ENCODE data around the gene NR3C1. TPM values are rescaled to one million over a fixed set of nuclear protein-coding genes. Genes with fewer than 3 reads are reported as not detected.
A peak's percentile ranks its signal among the peaks of the same experiment; 100 is the strongest.

Gene NR3C1
- total RNA-seq, 3 donors from 2014 or later (not counting 1 experiment from before 2014, with no cell fraction given) = 147 to 168 (median 165) TPM

DNA sequence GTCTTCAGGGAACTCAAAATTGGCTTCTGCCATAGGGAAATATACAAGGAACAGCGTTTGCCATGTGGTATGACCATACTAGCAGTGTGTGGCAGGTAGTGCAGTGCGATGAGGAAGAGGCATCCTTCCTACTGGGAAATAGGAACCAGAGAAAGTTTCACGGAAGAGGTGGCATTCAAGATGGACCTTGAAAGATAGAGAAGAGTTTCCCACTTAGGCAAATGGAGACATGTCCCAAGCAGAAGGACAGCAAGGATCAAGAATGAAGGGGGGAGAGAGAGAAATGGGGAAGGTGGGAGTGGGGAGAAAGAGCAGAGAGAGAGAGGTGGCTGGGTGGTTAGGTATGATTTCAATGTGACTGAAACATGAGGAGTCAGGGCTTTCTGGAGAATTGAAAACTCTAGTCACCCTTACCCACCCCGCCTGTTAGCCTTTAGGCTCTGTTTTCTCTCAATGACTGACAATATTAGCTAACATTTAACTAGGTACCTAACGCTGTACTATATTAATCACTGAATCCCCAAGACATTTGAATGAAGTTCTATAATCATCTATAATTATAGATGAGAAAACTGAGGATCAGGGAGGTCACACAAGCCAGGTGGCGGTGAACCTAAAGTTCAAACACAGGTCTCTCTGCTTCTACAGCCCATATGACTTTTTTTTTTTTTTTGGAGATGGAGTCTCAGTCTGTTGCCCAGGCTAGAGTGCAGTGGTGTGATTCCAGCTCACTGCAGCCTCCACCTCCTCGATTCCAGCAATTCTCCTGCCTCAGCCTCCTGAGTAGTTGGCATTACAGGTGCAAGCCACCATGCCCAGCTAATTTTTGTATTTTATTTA lies 171.3 kb downstream of the NR3C1 start:
- ATAC-seq = no peak
- no peak overlapping the region for H3K4me3 Mint-ChIP-seq
- Histone ChIP-seq H3K9me3 (ENCODE audit: control insufficient read depth, insufficient read depth, low read length) (no peaks in the 10 kb centered on the region), H3K27ac (ENCODE audit: low read length) (no peak overlapping the region), H3K4me1 (ENCODE audit: control insufficient read depth, insufficient read depth, low read length) (peaks cover 19% of the 10 kb centered on the region), H3K27me3 (ENCODE audit: control insufficient read depth, insufficient read depth, low read length) (no peaks in the 10 kb centered on the region), H3K36me3 (ENCODE audit: control insufficient read depth, insufficient read depth, low read length) (no peaks in the 10 kb centered on the region), H3K4me3 (ENCODE audit: low read length) (no peak overlapping the region)
- no peaks in the 10 kb centered on the region for H3K36me3 Mint-ChIP-seq
- no peaks in the 10 kb centered on the region for H3K27me3 Mint-ChIP-seq (ENCODE audit: low read depth in 2 of 2)
- intact Hi-C loops (cut with micrococcal nuclease) = no loop called here
- no peak for TF ChIP-seq CTCF (IDR thresholded peaks at IDR 0.05)
- DNase-seq = no peak
- peak overlapping the region in 1 of 2 donors; percentile 17 for H3K27ac Mint-ChIP-seq
- 98% methylated on average over 6 of the region's 7 CpGs for WGBS (ENCODE audit: insufficient coverage)
- peaks cover 32 to 36% of the 10 kb centered on the region in 2 donors for H3K4me1 Mint-ChIP-seq
- no peaks in the 10 kb centered on the region for H3K9me3 Mint-ChIP-seq

DNA sequence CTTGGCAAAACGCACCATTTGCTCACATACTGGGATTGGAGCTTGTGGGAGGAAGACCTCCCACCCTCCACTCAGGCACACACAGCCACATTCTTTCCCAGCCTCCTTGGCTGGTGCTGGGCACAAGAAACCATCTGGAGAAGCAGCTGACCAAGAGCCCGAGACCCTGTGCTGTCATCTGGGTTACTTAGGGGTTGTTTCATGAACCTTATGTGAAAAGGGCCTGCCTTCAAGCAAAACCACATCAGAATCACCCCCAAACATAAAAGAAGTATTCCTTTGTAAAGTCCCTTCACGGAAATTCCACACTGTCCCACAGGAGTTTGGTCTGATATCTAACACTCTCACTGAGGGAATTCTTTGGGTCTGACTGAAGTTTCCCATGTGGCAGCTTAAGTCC lies 172.1 kb downstream of the NR3C1 start:
- Histone ChIP-seq H3K4me1 (ENCODE audit: control insufficient read depth, insufficient read depth, low read length) (peaks cover 19% of the 10 kb centered on the region), H3K4me3 (ENCODE audit: low read length) (no peak overlapping the region), H3K27ac (ENCODE audit: low read length) (no peak overlapping the region), H3K36me3 (ENCODE audit: control insufficient read depth, insufficient read depth, low read length) (no peaks in the 10 kb centered on the region), H3K9me3 (ENCODE audit: control insufficient read depth, insufficient read depth, low read length) (no peaks in the 10 kb centered on the region), H3K27me3 (ENCODE audit: control insufficient read depth, insufficient read depth, low read length) (no peaks in the 10 kb centered on the region)
- peak overlapping the region; percentile 21 to 89 for H3K27ac Mint-ChIP-seq
- no peak for DNase-seq
- 97% methylated on average over 2 of the region's 3 CpGs for WGBS (ENCODE audit: insufficient coverage)
- H3K9me3 Mint-ChIP-seq = no peaks in the 10 kb centered on the region
- peaks cover 32 to 37% of the 10 kb centered on the region in 2 donors for H3K4me1 Mint-ChIP-seq
- intact Hi-C loops (cut with micrococcal nuclease) = no loop called here
- H3K27me3 Mint-ChIP-seq (ENCODE audit: low read depth in 2 of 2) = no peaks in the 10 kb centered on the region
- H3K36me3 Mint-ChIP-seq = no peaks in the 10 kb centered on the region
- no peak for ATAC-seq
- no peak for TF ChIP-seq CTCF (IDR thresholded peaks at IDR 0.05)
- no peak overlapping the region for H3K4me3 Mint-ChIP-seq

- no peak for ATAC-seq
- Mint-ChIP-seq H3K4me3 (no peak overlapping the region), H3K4me1 (peaks cover 32 to 37% of the 10 kb centered on the region in 2 donors), H3K27ac (peak overlapping the region; percentile 25 to 89), H3K27me3 (ENCODE audit: low read depth in 2 of 2) (no peaks in the 10 kb centered on the region), H3K9me3 (no peaks in the 10 kb centered on the region), H3K36me3 (no peaks in the 10 kb centered on the region)
- Histone ChIP-seq H3K9me3 (ENCODE audit: control insufficient read depth, insufficient read depth, low read length) (no peaks in the 10 kb centered on the region), H3K4me1 (ENCODE audit: control insufficient read depth, insufficient read depth, low read length) (peaks cover 19% of the 10 kb centered on the region), H3K36me3 (ENCODE audit: control insufficient read depth, insufficient read depth, low read length) (no peaks in the 10 kb centered on the region), H3K27ac (ENCODE audit: low read length) (no peak overlapping the region), H3K27me3 (ENCODE audit: control insufficient read depth, insufficient read depth, low read length) (no peaks in the 10 kb centered on the region), H3K4me3 (ENCODE audit: low read length) (no peak overlapping the region)
- DNase-seq = no peak
- intact Hi-C loops (cut with micrococcal nuclease) = no loop called here
- WGBS (ENCODE audit: insufficient coverage) = 87% methylated on average over 6 of the region's 6 CpGs
- no peak for TF ChIP-seq CTCF (IDR thresholded peaks at IDR 0.05)
Observed at GRCh38 chr5:143230676-143230996, 172.8 kb downstream of the NR3C1 start.

All from natural killer cell (primary cell).